Spinal cord (tissue), 10 donors: ENCODE data around the gene FRMD1. TPM values are rescaled to one million over a fixed set of nuclear protein-coding genes. Genes with fewer than 3 reads are reported as not detected.

Experiments used
- DNase-seq, 6 donors: peaks; one replicate each; pipeline versions ENCODE4 v3.0.0 to v3.0.0-alpha.2; 2013 to 2015; ENCODE audit warnings: low spot score in 6 of 6, low read depth in 4 of 6
- H3K27ac ChIP-seq: one replicate; pipeline ENCODE4 v1.5.1; 2013; ENCODE audit warnings: low read depth, low read length, control low read depth
- H3K27me3 ChIP-seq: one replicate; pipeline ENCODE4 v1.6.1; 2013; ENCODE audit warnings: low read length; ENCODE audit not compliant: control insufficient read depth, insufficient read depth
- H3K36me3 ChIP-seq: one replicate; pipeline ENCODE4 v1.6.1; 2013; ENCODE audit warnings: low read length; ENCODE audit not compliant: control insufficient read depth, insufficient read depth
- H3K4me1 ChIP-seq: one replicate; pipeline ENCODE4 v1.6.1; 2013; ENCODE audit warnings: low read length; ENCODE audit not compliant: control insufficient read depth, insufficient read depth
- H3K4me3 ChIP-seq: one replicate; pipeline ENCODE4 v1.5.1; 2013; ENCODE audit warnings: low read depth, low read length, control low read depth
- H3K9me3 ChIP-seq: one replicate; pipeline ENCODE4 v1.6.1; 2013; ENCODE audit warnings: low read length; ENCODE audit not compliant: control insufficient read depth, insufficient read depth
- WGBS: methylation state at CpG from one replicate; pipeline ENCODE4 v1.1.5; 2013; ENCODE audit warnings: missing lambda C conversion rate; ENCODE audit not compliant: insufficient coverage; 5-methylcytosine and 5-hydroxymethylcytosine counted together
- polyA plus RNA-seq, 2 donors: library from polyadenylated mRNA; unstranded; fragments of 120-200 nt; gene quantifications; one replicate each; pipeline ENCODE4 v1.2.1, GENCODE V29; 2013; ENCODE audit not compliant: insufficient read length in 2 of 2
- total RNA-seq, 2 donors: library from RNA; depleted of rRNA in 1 of 2; stranded (reverse); fragments of 120-200 nt in 1 of 2; fragments of >200 nt in 1 of 2; gene quantifications; one replicate each; pipeline versions ENCODE4 v1.2.3 to v1.2.4, GENCODE V29; 2013 to 2014
- donor health status: healthy.

The FRMD1 gene
- total and polyA plus RNA-seq, 4 donors: 0.19 to 0.66 (median 0.48) TPM

GRCh38 chr6:168071620-168072019 lies 7.4 kb downstream of the FRMD1 start:
- no peak for DNase-seq
- Histone ChIP-seq H3K36me3 (no peaks in the 10 kb centered on the region), H3K4me3 (no peak overlapping the region), H3K27ac (no peak overlapping the region), H3K4me1 (no peaks in the 10 kb centered on the region), H3K27me3 (no peaks in the 10 kb centered on the region), H3K9me3 (no peaks in the 10 kb centered on the region)
- 81% methylated on average over 9 of the region's 9 CpGs for WGBS

GRCh38 chr6:168070804-168071203 lies 8.2 kb downstream of the FRMD1 start:
- H3K4me1 ChIP-seq: no peaks in the 10 kb centered on the region

GRCh38 chr6:168067081-168067759 lies 11.8 kb downstream of the FRMD1 start:
- Histone ChIP-seq H3K4me3 (no peak overlapping the region), H3K9me3 (no peaks in the 10 kb centered on the region), H3K27me3 (no peaks in the 10 kb centered on the region), H3K36me3 (no peaks in the 10 kb centered on the region), H3K4me1 (peaks cover 4% of the 10 kb centered on the region), H3K27ac (no peak overlapping the region)
- peak in 2 of 6 donors; percentile 27 to 71 for DNase-seq
- 91% methylated on average over 21 of the region's 24 CpGs for WGBS

More at GRCh38 chr6:168070804-168071203, 8.2 kb downstream of the FRMD1 start:
- H3K27ac ChIP-seq: no peak overlapping the region
- H3K4me3 ChIP-seq: no peak overlapping the region
- no peaks in the 10 kb centered on the region for H3K36me3 ChIP-seq
- H3K9me3 ChIP-seq: no peaks in the 10 kb centered on the region
- WGBS: 89% methylated on average over 7 of the region's 7 CpGs
- H3K27me3 ChIP-seq: no peaks in the 10 kb centered on the region
- no peak for DNase-seq

GRCh38 chr6:168064226-168064807 lies 14.7 kb downstream of the FRMD1 start:
- H3K36me3 ChIP-seq: no peaks in the 10 kb centered on the region
- H3K27ac ChIP-seq: no peak overlapping the region
- no peaks in the 10 kb centered on the region for H3K9me3 ChIP-seq
- no peak for DNase-seq
- H3K27me3 ChIP-seq: no peaks in the 10 kb centered on the region
- 93% methylated on average over 10 of the region's 11 CpGs for WGBS
- no peak overlapping the region for H3K4me3 ChIP-seq
- H3K4me1 ChIP-seq: peaks cover 13% of the 10 kb centered on the region

- Histone ChIP-seq H3K4me3 (no peak overlapping the region), H3K36me3 (no peaks in the 10 kb centered on the region), H3K4me1 (peaks cover 13% of the 10 kb centered on the region), H3K27ac (no peak overlapping the region), H3K27me3 (no peaks in the 10 kb centered on the region), H3K9me3 (no peaks in the 10 kb centered on the region)
- no peak for DNase-seq
- WGBS: 89% methylated on average over 13 of the region's 13 CpGs
Measured at GRCh38 chr6:168063431-168063830, 15.6 kb downstream of the FRMD1 start.

- Histone ChIP-seq H3K36me3 (no peaks in the 10 kb centered on the region), H3K4me1 (peaks cover 13% of the 10 kb centered on the region), H3K27ac (no peak overlapping the region), H3K27me3 (no peaks in the 10 kb centered on the region), H3K9me3 (no peaks in the 10 kb centered on the region), H3K4me3 (no peak overlapping the region)
- DNase-seq: no peak
- 84% methylated on average over 30 of the region's 31 CpGs for WGBS
Measured at GRCh38 chr6:168062346-168063289, 16.4 kb downstream of the FRMD1 start.

GRCh38 chr6:168061269-168062210 lies 17.5 kb downstream of the FRMD1 start:
- no peaks in the 10 kb centered on the region for H3K27me3 ChIP-seq
- H3K4me3 ChIP-seq: no peak overlapping the region
- H3K27ac ChIP-seq: no peak overlapping the region
- 92% methylated on average over 27 of the region's 29 CpGs for WGBS
- no peak for DNase-seq
- H3K36me3 ChIP-seq: peaks cover 3% of the 10 kb centered on the region
- H3K4me1 ChIP-seq: peaks cover 13% of the 10 kb centered on the region
- H3K9me3 ChIP-seq: no peaks in the 10 kb centered on the region

GRCh38 chr6:168060521-168060931 lies 18.5 kb downstream of the FRMD1 start:
- H3K27me3 ChIP-seq: no peaks in the 10 kb centered on the region
- H3K9me3 ChIP-seq: no peaks in the 10 kb centered on the region
- DNase-seq: peak in 4 of 6 donors; percentile 13 to 90 (median 27)
- 56% methylated on average over 12 of the region's 12 CpGs for WGBS
- peaks cover 13% of the 10 kb centered on the region for H3K4me1 ChIP-seq
- H3K36me3 ChIP-seq: peaks cover 3% of the 10 kb centered on the region
- no peak overlapping the region for H3K4me3 ChIP-seq
- no peak overlapping the region for H3K27ac ChIP-seq
